GM18517 (cell line): Measurements from ENCODE around the gene SMIM34.
"Not testable (repeated sequence)": the region's sequence is repeated elsewhere in the genome, so short reads cannot be mapped to it uniquely, and the experiment has no call there.

ENCODE experiments used
- ATAC-seq: cut with Tn5 transposase; IDR thresholded peaks from one replicate; pipeline ENCODE4 v1.9.1; 2021; ENCODE audit warnings: mild to moderate bottlenecking, moderate library complexity; ENCODE audit not compliant: unreplicated experiment

The SMIM34 gene

GRCh38 chr21:34423805-34424204 lies at the start of gene SMIM34:
TSS of gene SMIM34 (minus strand) at chr21:34423951. CDS start at chr21:34423839, 112 bp downstream.
- not testable (repeated sequence) for ATAC-seq

GRCh38 chr21:34467333-34467732 lies 43.6 kb upstream of the SMIM34 start:
- ATAC-seq, result not testable (repeated sequence)

GRCh38 chr21:34459426-34459825 lies 35.7 kb upstream of the SMIM34 start:
- not testable (repeated sequence) for ATAC-seq

GRCh38 chr21:34458266-34458665 lies 34.5 kb upstream of the SMIM34 start:
- ATAC-seq, result not testable (repeated sequence)

- ATAC-seq, result not testable (repeated sequence)
Measured at GRCh38 chr21:34456180-34456579, 32.4 kb upstream of the SMIM34 start.

- ATAC-seq, result not testable (repeated sequence)
Measured at GRCh38 chr21:34455628-34456027, 31.9 kb upstream of the SMIM34 start.

- ATAC-seq, result not testable (repeated sequence)
Measured at GRCh38 chr21:34447018-34447417, 23.3 kb upstream of the SMIM34 start.

GRCh38 chr21:34443486-34443885 lies 19.7 kb upstream of the SMIM34 start:
- not testable (repeated sequence) for ATAC-seq

GRCh38 chr21:34429710-34430109 lies 6.0 kb upstream of the SMIM34 start:
- ATAC-seq, result not testable (repeated sequence)

- ATAC-seq, result not testable (repeated sequence)
Measured at GRCh38 chr21:34428441-34428840, 4.7 kb upstream of the SMIM34 start.

GRCh38 chr21:34427339-34427738 lies 3.6 kb upstream of the SMIM34 start:
- not testable (repeated sequence) for ATAC-seq

- not testable (repeated sequence) for ATAC-seq
Measured at GRCh38 chr21:34417448-34418077, 6.2 kb downstream of the SMIM34 start.

- ATAC-seq, result not testable (repeated sequence)
Measured at GRCh38 chr21:34407294-34407693, 16.5 kb downstream of the SMIM34 start.

GRCh38 chr21:34406676-34407075 lies 17.1 kb downstream of the SMIM34 start:
- not testable (repeated sequence) for ATAC-seq

- not testable (repeated sequence) for ATAC-seq
Measured at GRCh38 chr21:34406102-34406501, 17.6 kb downstream of the SMIM34 start.

- ATAC-seq, result not testable (repeated sequence)
Measured at GRCh38 chr21:34405686-34406085, 18.1 kb downstream of the SMIM34 start.

- not testable (repeated sequence) for ATAC-seq
Measured at GRCh38 chr21:34404742-34405141, 19.0 kb downstream of the SMIM34 start.

GRCh38 chr21:34400522-34400921 lies 23.2 kb downstream of the SMIM34 start:
- not testable (repeated sequence) for ATAC-seq

- peak; percentile 99 for ATAC-seq
Measured at GRCh38 chr21:34383724-34384415, 39.9 kb downstream of the SMIM34 start.

- not testable (repeated sequence) for ATAC-seq
Measured at GRCh38 chr21:34383138-34383537, 40.6 kb downstream of the SMIM34 start.

GRCh38 chr21:34375619-34375972 lies 48.2 kb downstream of the SMIM34 start:
- peak; percentile 47 for ATAC-seq

- ATAC-seq, result peak; percentile 86
Measured at GRCh38 chr21:34374940-34375618, 48.7 kb downstream of the SMIM34 start, which contains the start of gene SMIM11. TSS of gene SMIM11 (plus strand) at chr21:34375507. CDS start at chr21:34379505, 3,998 bp downstream.
